Measurements from ENCODE around the gene PARP8.

Gene PARP8

DNA sequence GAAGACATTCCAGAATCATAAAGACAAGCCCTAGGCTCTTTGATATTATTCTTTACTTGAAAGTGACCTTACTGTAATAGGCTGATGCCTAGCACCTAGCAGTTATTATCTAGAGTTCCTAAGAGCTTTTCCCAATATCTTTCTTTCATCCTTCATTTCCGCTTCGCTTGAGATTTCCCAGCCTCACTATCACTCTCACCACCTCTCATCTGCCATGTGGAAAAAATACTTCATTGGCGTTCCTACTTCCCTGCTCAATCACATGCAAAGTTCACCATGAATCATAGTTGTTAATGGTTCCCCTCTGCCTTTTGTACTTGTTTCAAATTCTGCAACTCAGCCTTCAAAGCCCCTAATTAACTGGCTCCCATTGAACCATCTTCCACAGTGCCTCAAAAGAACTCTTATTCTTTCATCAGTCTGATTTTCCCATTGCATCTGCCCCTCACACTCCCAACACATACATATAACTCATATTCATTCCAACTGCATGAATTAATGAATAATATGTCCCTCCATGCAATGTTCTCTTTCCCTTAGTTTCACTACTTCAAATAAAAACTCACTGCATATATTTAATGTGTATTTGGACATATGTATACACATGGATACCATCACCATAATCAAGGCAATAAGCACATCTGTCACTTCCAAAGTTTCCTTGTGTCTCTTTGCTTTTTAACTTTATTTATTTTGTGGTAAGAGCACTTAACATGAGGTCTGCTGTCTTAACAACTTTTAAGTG is 221.6 kb downstream of the PARP8 start:
- no peak for DNase-seq (ENCODE audit: low read depth in 1 of 2, low spot score in 1 of 2)

DNA sequence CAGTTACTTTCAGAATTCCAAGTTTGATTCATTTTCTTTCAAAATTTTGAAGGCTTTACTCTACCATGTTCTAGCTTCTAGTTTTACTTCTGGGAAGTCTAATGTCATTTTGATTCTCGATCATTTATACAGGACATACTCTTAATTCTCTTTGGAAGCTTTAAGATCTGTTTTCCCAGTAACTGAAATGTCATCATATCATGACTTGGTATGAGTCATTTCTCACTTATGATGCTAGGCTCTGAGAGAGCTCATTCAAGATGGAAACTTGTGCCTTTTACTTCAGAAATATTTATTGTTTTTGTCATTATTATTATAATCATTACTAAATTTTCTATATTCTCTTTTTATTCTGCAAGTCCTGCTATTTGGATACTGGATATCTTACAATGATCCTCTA is 222.3 kb downstream of the PARP8 start:
- DNase-seq (ENCODE audit: low read depth in 1 of 2, low spot score in 1 of 2): no peak

DNA sequence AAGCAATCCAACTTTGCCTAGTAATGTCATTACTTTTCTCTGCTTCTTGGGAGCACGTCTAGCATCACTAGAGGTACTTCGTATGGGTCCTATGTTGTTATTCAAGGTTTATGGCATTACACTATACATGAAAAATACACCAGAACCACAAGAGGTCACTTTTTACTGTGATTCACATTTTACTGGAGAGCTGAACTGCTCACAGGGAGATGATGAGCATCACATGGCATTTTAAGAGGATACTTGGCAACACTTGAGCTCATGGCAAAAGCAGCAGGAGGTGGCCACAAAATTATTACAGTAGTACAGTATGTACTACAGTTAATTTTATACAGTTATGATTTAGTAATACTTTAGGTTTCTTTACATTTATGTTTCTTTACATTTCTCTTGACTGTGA is 223.4 kb downstream of the PARP8 start:
- no peak for DNase-seq (ENCODE audit: low read depth in 1 of 2, low spot score in 1 of 2)

Measured in activated T-helper 1 cell treated with anti-CD3 and anti-CD28 coated beads, Interleukin-2, amount 50 U/mL, for 16 hours (primary cell).